Stimulated activated CD4-positive, alpha-beta T cell treated with anti-CD3 and anti-CD28 coated beads, TNF-alpha, amount 100 ng/mL, for 4 hours (primary cell): Measurements from ENCODE around the gene PKD1L1.
"Not testable (repeated sequence)": the region's sequence is repeated elsewhere in the genome, so short reads cannot be mapped to it uniquely, and the experiment has no call there.

Source experiments
- DNase-seq, 3 experiments: peaks; one replicate each; pipeline ENCODE4 v3.0.0-alpha.2; 2020; ENCODE audit warnings: low read depth in 3 of 3

PKD1L1 gene

GRCh38 chr7:47794016-47794415, 154.2 kb downstream of the PKD1L1 start:
- DNase-seq, result no peak

GRCh38 chr7:47793186-47793585, 155.1 kb downstream of the PKD1L1 start:
- not testable (repeated sequence) for DNase-seq

- DNase-seq, result no peak
These were observed 155.6 kb downstream of the PKD1L1 start for GRCh38 chr7:47792521-47793121.

GRCh38 chr7:47791682-47792081, 156.6 kb downstream of the PKD1L1 start:
- no peak for DNase-seq

GRCh38 chr7:47788083-47788482, 160.2 kb downstream of the PKD1L1 start:
- DNase-seq, result no peak

- DNase-seq, result no peak
These were observed 160.8 kb downstream of the PKD1L1 start for GRCh38 chr7:47787249-47788069.

- DNase-seq, result no peak
These were observed 161.6 kb downstream of the PKD1L1 start for GRCh38 chr7:47786557-47787248.

- DNase-seq, result no peak
These were observed 162.2 kb downstream of the PKD1L1 start for GRCh38 chr7:47785923-47786556.

- no peak for DNase-seq
These were observed 164.6 kb downstream of the PKD1L1 start for GRCh38 chr7:47783456-47784223.

GRCh38 chr7:47782792-47783191, 165.5 kb downstream of the PKD1L1 start:
- DNase-seq, result no peak

GRCh38 chr7:47782022-47782421, 166.2 kb downstream of the PKD1L1 start:
- DNase-seq, result no peak

GRCh38 chr7:47780555-47780954, 167.7 kb downstream of the PKD1L1 start:
- DNase-seq, result no peak

- DNase-seq, result no peak
These were observed 168.9 kb downstream of the PKD1L1 start for GRCh38 chr7:47779341-47779771.

- DNase-seq, result no peak
These were observed 170.1 kb downstream of the PKD1L1 start for GRCh38 chr7:47778153-47778661.

- DNase-seq, result no peak
These were observed 170.6 kb downstream of the PKD1L1 start for GRCh38 chr7:47777531-47778152.

GRCh38 chr7:47776335-47776734, 171.9 kb downstream of the PKD1L1 start:
- no peak for DNase-seq

GRCh38 chr7:47775238-47775637, 173.0 kb downstream of the PKD1L1 start:
- no peak for DNase-seq

- DNase-seq, result no peak
These were observed 175.8 kb downstream of the PKD1L1 start for GRCh38 chr7:47772492-47772891.

GRCh38 chr7:47771990-47772360, 176.3 kb downstream of the PKD1L1 start:
- DNase-seq, result no peak

GRCh38 chr7:47771336-47771989, 176.8 kb downstream of the PKD1L1 start:
- no peak for DNase-seq
